Liver (tissue), 3 donors: ENCODE results near the gene KSR1.

Experiments used
- EGR1 ChIP-seq, 2 donors: IDR thresholded peaks; 2 replicates each; pipeline ENCODE4 v1.6.1; 2016 to 2018; ENCODE audit warnings: antibody characterized with exemption in 2 of 2, low read depth in 2 of 2
- FOXA1 ChIP-seq: IDR thresholded peaks from 2 replicates; pipeline ENCODE4 v1.6.1; 2016; ENCODE audit warnings: antibody characterized with exemption
- HNF4A ChIP-seq, 2 donors: conservative IDR thresholded peaks; 2 replicates each; pipeline ENCODE4 v1.6.1; 2016; ENCODE audit warnings: antibody characterized with exemption in 2 of 2, mild to moderate bottlenecking in 2 of 2
- HNF4G ChIP-seq: IDR thresholded peaks from 2 replicates; pipeline ENCODE4 v1.6.1; 2016; ENCODE audit warnings: antibody characterized with exemption
- NR2F2 ChIP-seq: IDR thresholded peaks from 2 replicates; pipeline ENCODE4 v1.6.1; 2016; ENCODE audit warnings: antibody characterized with exemption
- RAD21 ChIP-seq, 2 donors: IDR thresholded peaks; 2 replicates each; pipeline ENCODE4 v1.6.1; 2016; ENCODE audit warnings: antibody characterized with exemption in 2 of 2, mild to moderate bottlenecking in 2 of 2
- RXRA ChIP-seq, 2 donors: IDR thresholded peaks; 2 replicates each; pipeline ENCODE4 v1.6.1; 2017 to 2018; ENCODE audit warnings: antibody characterized with exemption in 2 of 2, mild to moderate bottlenecking in 1 of 2
- SP1 ChIP-seq: IDR thresholded peaks from 2 replicates; pipeline ENCODE4 v1.6.1; 2018; ENCODE audit warnings: antibody characterized with exemption, mild to moderate bottlenecking
- TAF1 ChIP-seq: conservative IDR thresholded peaks from 2 replicates; pipeline ENCODE4 v1.6.1; 2016; ENCODE audit warnings: antibody characterized with exemption, mild to moderate bottlenecking
- TF ChIP-seq, protein P1 (sequence below): fragments of 150-350 bp; IDR thresholded peaks from 2 replicates; pipeline ENCODE4 v1.5.1; 2017; ENCODE audit warnings: improper control_type of control experiment, low read depth, low read length; ENCODE audit not compliant: missing input control
- donor health status: healthy.
- donor health status: healthy.

GRCh38 chr17:27595208-27595607 is 139.0 kb downstream of the KSR1 start:
- TF ChIP-seq HNF4G (no peak), SP1 (no peak), HNF4A (conservative IDR thresholded peaks at IDR 0.05) (no peak), EGR1 (IDR thresholded peaks at IDR 0.05; ENCODE audit: low read depth in 2 of 2) (no peak), RAD21 (IDR thresholded peaks at IDR 0.05) (no peak), RXRA (IDR thresholded peaks at IDR 0.05) (no peak), FOXA1 (no peak), NR2F2 (no peak), TAF1 (no peak)
- TF ChIP-seq, protein P1, sequence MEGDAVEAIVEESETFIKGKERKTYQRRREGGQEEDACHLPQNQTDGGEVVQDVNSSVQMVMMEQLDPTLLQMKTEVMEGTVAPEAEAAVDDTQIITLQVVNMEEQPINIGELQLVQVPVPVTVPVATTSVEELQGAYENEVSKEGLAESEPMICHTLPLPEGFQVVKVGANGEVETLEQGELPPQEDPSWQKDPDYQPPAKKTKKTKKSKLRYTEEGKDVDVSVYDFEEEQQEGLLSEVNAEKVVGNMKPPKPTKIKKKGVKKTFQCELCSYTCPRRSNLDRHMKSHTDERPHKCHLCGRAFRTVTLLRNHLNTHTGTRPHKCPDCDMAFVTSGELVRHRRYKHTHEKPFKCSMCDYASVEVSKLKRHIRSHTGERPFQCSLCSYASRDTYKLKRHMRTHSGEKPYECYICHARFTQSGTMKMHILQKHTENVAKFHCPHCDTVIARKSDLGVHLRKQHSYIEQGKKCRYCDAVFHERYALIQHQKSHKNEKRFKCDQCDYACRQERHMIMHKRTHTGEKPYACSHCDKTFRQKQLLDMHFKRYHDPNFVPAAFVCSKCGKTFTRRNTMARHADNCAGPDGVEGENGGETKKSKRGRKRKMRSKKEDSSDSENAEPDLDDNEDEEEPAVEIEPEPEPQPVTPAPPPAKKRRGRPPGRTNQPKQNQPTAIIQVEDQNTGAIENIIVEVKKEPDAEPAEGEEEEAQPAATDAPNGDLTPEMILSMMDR, result no peak
